HepG2 (cell line): Measurements from ENCODE around the gene INO80B. TPM values are rescaled to one million over a fixed set of nuclear protein-coding genes. Genes with fewer than 3 reads are reported as not detected.
A peak's percentile ranks its signal among the peaks of the same experiment; 100 is the strongest.

ENCODE experiments used
- ARNT2 ChIP-seq: sonication (generic); formaldehyde crosslinking; IDR thresholded peaks from 2 replicates; pipeline ENCODE4 v1.8.0; 2022; ENCODE audit warnings: mild to moderate bottlenecking, low read depth, missing genetic modification reagents, moderate library complexity
- BATF2 ChIP-seq: sonication (generic); formaldehyde crosslinking; IDR thresholded peaks from 2 replicates; pipeline ENCODE4 v1.8.0; 2022; ENCODE audit warnings: mild to moderate bottlenecking, missing genetic modification reagents, moderate library complexity
- BORCS8-MEF2B ChIP-seq: sonication (generic); formaldehyde crosslinking; IDR thresholded peaks from 2 replicates; pipeline ENCODE4 v1.8.0; 2022; ENCODE audit warnings: mild to moderate bottlenecking, missing genetic modification reagents
- CHD4 ChIP-seq: fragments of 200-600 bp; sonication (generic); IDR thresholded peaks from 2 replicates; pipeline ENCODE4 v1.7.0; 2017; ENCODE audit warnings: mild to moderate bottlenecking, low read length, borderline replicate concordance
- ELF3 ChIP-seq: IDR thresholded peaks from 2 replicates; pipeline ENCODE4 v1.6.1; 2016; ENCODE audit warnings: missing genetic modification reagents, missing compliant biosample characterization
- NRL ChIP-seq: sonication (generic); formaldehyde crosslinking; IDR thresholded peaks from 2 replicates; pipeline ENCODE4 v1.5.0; 2020; ENCODE audit warnings: missing genetic modification reagents, mild to moderate bottlenecking, moderate library complexity, borderline replicate concordance
- USF2 ChIP-seq, 2 experiments: sonication (generic) in 1 of 2; formaldehyde crosslinking in 1 of 2; IDR thresholded peaks; 2 replicates each; pipeline versions ENCODE4 v1.5.1 to v1.6.1; 2011 to 2020; ENCODE audit warnings: borderline replicate concordance in 1 of 2, low read depth in 1 of 2, low read length in 1 of 2, mild to moderate bottlenecking in 1 of 2, missing genetic modification reagents in 1 of 2, moderate library complexity in 1 of 2
- ZHX2 ChIP-seq, 2 experiments: sonication (generic) in 1 of 2; formaldehyde crosslinking in 1 of 2; IDR thresholded peaks; 2 replicates each; pipeline versions ENCODE4 v1.6.1 to v1.9.0; 2014 to 2022; ENCODE audit warnings: antibody characterized with exemption in 1 of 2, borderline replicate concordance in 1 of 2, inconsistent platforms in 1 of 2, low read depth in 1 of 2, missing genetic modification reagents in 1 of 2
- ZNF18 ChIP-seq: sonication (generic); formaldehyde crosslinking; IDR thresholded peaks from 2 replicates; pipeline ENCODE4 v1.8.0; 2022; ENCODE audit warnings: mild to moderate bottlenecking, missing genetic modification reagents; ENCODE audit not compliant: insufficient replicate concordance
- ZNF33B ChIP-seq: sonication (generic); formaldehyde crosslinking; IDR thresholded peaks from 2 replicates; pipeline ENCODE4 v1.5.1; 2020; ENCODE audit warnings: mild to moderate bottlenecking, missing genetic modification reagents
- ZNF350 ChIP-seq: sonication (generic); formaldehyde crosslinking; IDR thresholded peaks from 2 replicates; pipeline ENCODE4 v1.4.0; 2020; ENCODE audit warnings: mild to moderate bottlenecking, low read depth, missing genetic modification reagents, borderline replicate concordance
- ZNF547 ChIP-seq: sonication (generic); formaldehyde crosslinking; IDR thresholded peaks from 2 replicates; pipeline ENCODE4 v1.5.1; 2020; ENCODE audit warnings: mild to moderate bottlenecking, missing genetic modification reagents
- ZNF614 ChIP-seq: IDR thresholded peaks from 2 replicates; pipeline ENCODE4 v1.6.1; 2018; ENCODE audit warnings: missing biosample characterization, missing genetic modification reagents, inconsistent platforms, borderline replicate concordance
- polyA plus RNA-seq, 8 experiments: library from polyadenylated mRNA; depleted of rRNA in 3 of 8; stranded (reverse) in 7 of 8; unstranded in 1 of 8; fragments of >200 nt; fragmentation: Illumina TruSeq in 4 of 8; extraction: Trizol in 4 of 8; gene quantifications; 2 replicates each; pipeline versions ENCODE4 v1.2.1 to v1.2.3, GENCODE V29; 2011 to 2016; ENCODE audit warnings: low read depth in 4 of 8, missing spikeins in 1 of 8, mixed read lengths in 1 of 8; ENCODE audit not compliant: insufficient read depth in 1 of 8
- total RNA-seq, 5 experiments: library from RNA; depleted of rRNA; stranded (reverse); fragments of >200 nt; fragmentation: Illumina TruSeq; extraction: Trizol; gene quantifications; 2 replicates each; pipeline ENCODE4 v1.2.3, GENCODE V29; 2016; ENCODE audit warnings: low read depth in 1 of 5

INO80B gene
- total and polyA plus RNA-seq, 2 of the 13 experiments (the other 11 are each of a cell fraction or from before 2014, with no cell fraction given): 6.2 to 14.5 TPM

GRCh38 chr2:74457549-74458131 is 2.8 kb downstream of the INO80B start (continued):
- TF ChIP-seq USF2 (IDR thresholded peaks at IDR 0.05; ENCODE audit: low read depth, low read length): no peak
- no peak for TF ChIP-seq USF2 (CRISPR knock-in tag; IDR thresholded peaks at IDR 0.05; ENCODE audit: borderline replicate concordance)
- peak; percentile 65 for TF ChIP-seq ZNF18
- TF ChIP-seq ZNF547: peak; percentile 50; the same call in 1 of the 2 replicates
- TF ChIP-seq BATF2 (CRISPR knock-in tag): peak; percentile 77; the same call in 1 of the 2 replicates
- no peak; the same call in 1 of the 2 replicates for TF ChIP-seq ZHX2 (IDR thresholded peaks at IDR 0.05; ENCODE audit: low read depth)
- peak; percentile 61; the same call in 1 of the 2 replicates for TF ChIP-seq ZHX2 (CRISPR knock-in tag; IDR thresholded peaks at IDR 0.05; ENCODE audit: borderline replicate concordance)
- peak; percentile 83 for TF ChIP-seq BORCS8-MEF2B (CRISPR knock-in tag)
- peak; percentile 84; the same call in 1 of the 2 replicates for TF ChIP-seq ZNF350 (CRISPR knock-in tag)
- 0 out of 2 replicates have a peak, but pooled peaks have one; percentile 23 for TF ChIP-seq ZNF33B (CRISPR knock-in tag)
- TF ChIP-seq CHD4: peak; percentile 50; the same call in 1 of the 2 replicates
- TF ChIP-seq ELF3 (CRISPR knock-in tag): peak; percentile 65; the same call in 1 of the 2 replicates
- TF ChIP-seq ZNF614 (CRISPR knock-in tag): peak; percentile 19; the same call in 1 of the 2 replicates
- TF ChIP-seq ARNT2: peak; percentile 12; the same call in 1 of the 2 replicates
- peak; percentile 73; the same call in 1 of the 2 replicates for TF ChIP-seq NRL (CRISPR knock-in tag)
